ENCODE results near the gene ADAMTS1.

The ADAMTS1 gene

GRCh38 chr21:26812173-26812572 lies 33.0 kb downstream of the ADAMTS1 start:
- DNase-seq (ENCODE audit: low read depth): no peak

GRCh38 chr21:26811482-26811881 lies 33.7 kb downstream of the ADAMTS1 start:
- no peak for DNase-seq (ENCODE audit: low read depth)

GRCh38 chr21:26810676-26811415 lies 34.4 kb downstream of the ADAMTS1 start:
- no peak for DNase-seq (ENCODE audit: low read depth)

- DNase-seq (ENCODE audit: low read depth): no peak
Measured at GRCh38 chr21:26810266-26810665, 34.9 kb downstream of the ADAMTS1 start.

GRCh38 chr21:26809745-26810144 lies 35.5 kb downstream of the ADAMTS1 start:
- no peak for DNase-seq (ENCODE audit: low read depth)

- DNase-seq (ENCODE audit: low read depth): no peak
Measured at GRCh38 chr21:26806801-26807295, 38.4 kb downstream of the ADAMTS1 start.

GRCh38 chr21:26804895-26805609 lies 40.2 kb downstream of the ADAMTS1 start:
- DNase-seq (ENCODE audit: low read depth): no peak

GRCh38 chr21:26801498-26801897 lies 43.7 kb downstream of the ADAMTS1 start:
- DNase-seq (ENCODE audit: low read depth): no peak

GRCh38 chr21:26800970-26801431 lies 44.2 kb downstream of the ADAMTS1 start:
- no peak for DNase-seq (ENCODE audit: low read depth)

GRCh38 chr21:26800455-26800854 lies 44.8 kb downstream of the ADAMTS1 start:
- no peak for DNase-seq (ENCODE audit: low read depth)

- DNase-seq (ENCODE audit: low read depth): no peak
Measured at GRCh38 chr21:26800001-26800400, 45.2 kb downstream of the ADAMTS1 start.

- no peak for DNase-seq (ENCODE audit: low read depth)
Measured at GRCh38 chr21:26798856-26799751, 46.1 kb downstream of the ADAMTS1 start.

GRCh38 chr21:26797878-26798456 lies 47.2 kb downstream of the ADAMTS1 start:
- no peak for DNase-seq (ENCODE audit: low read depth)

GRCh38 chr21:26795866-26796329 lies 49.3 kb downstream of the ADAMTS1 start:
- DNase-seq (ENCODE audit: low read depth): no peak

GRCh38 chr21:26795412-26795805 lies 49.8 kb downstream of the ADAMTS1 start:
- DNase-seq (ENCODE audit: low read depth): no peak

GRCh38 chr21:26794597-26795411 lies 50.4 kb downstream of the ADAMTS1 start:
- DNase-seq (ENCODE audit: low read depth): no peak

GRCh38 chr21:26790296-26790695 lies 54.9 kb downstream of the ADAMTS1 start:
- DNase-seq (ENCODE audit: low read depth): no peak

GRCh38 chr21:26788790-26789189 lies 56.4 kb downstream of the ADAMTS1 start:
- DNase-seq (ENCODE audit: low read depth): no peak
